HUES64 (cell line): Measurements from ENCODE around the gene ALDH1B1.
"Not testable (repeated sequence)": the region's sequence is repeated elsewhere in the genome, so short reads cannot be mapped to it uniquely, and the experiment has no call there.

Experiments
- H3K27ac ChIP-seq: 2 replicates; pipeline ENCODE4 v1.7.0; 2013; ENCODE audit warnings: low read depth, low read length, inconsistent platforms
- H3K27me3 ChIP-seq: 2 replicates; pipeline ENCODE4 v1.6.1; 2013; ENCODE audit warnings: mild to moderate bottlenecking, low read length; ENCODE audit not compliant: insufficient read depth
- H3K36me3 ChIP-seq: 2 replicates; pipeline ENCODE4 v1.6.1; 2013; ENCODE audit warnings: mild to moderate bottlenecking, low read length; ENCODE audit not compliant: insufficient read depth
- H3K4me1 ChIP-seq: 2 replicates; pipeline ENCODE4 v1.6.1; 2013; ENCODE audit warnings: mild to moderate bottlenecking, low read length, moderate library complexity; ENCODE audit not compliant: insufficient read depth
- H3K4me3 ChIP-seq: 2 replicates; pipeline ENCODE4 v1.5.1; 2013; ENCODE audit warnings: mild to moderate bottlenecking, low read length, moderate library complexity
- H3K9ac ChIP-seq: 2 replicates; pipeline ENCODE4 v1.6.1; 2013; ENCODE audit warnings: mild to moderate bottlenecking, low read depth, low read length
- H3K9me3 ChIP-seq: 2 replicates; pipeline ENCODE4 v1.6.1; 2013; ENCODE audit warnings: low read depth, low read length; ENCODE audit not compliant: insufficient read depth
- WGBS: fragments of 150-250, 120-280 bp; methylation state at CpG from one replicate; pipeline ENCODE4 v1.1.7; 2013; ENCODE audit warnings: missing lambda C conversion rate; 5-methylcytosine and 5-hydroxymethylcytosine counted together

The ALDH1B1 gene

GRCh38 chr9:38399191-38399590, 6.7 kb downstream of the ALDH1B1 start:
- H3K9ac ChIP-seq, H3K9me3 ChIP-seq, H3K4me3 ChIP-seq, H3K4me1 ChIP-seq, H3K27me3 ChIP-seq, H3K27ac ChIP-seq: not testable (repeated sequence)
- H3K36me3 ChIP-seq: peaks cover 44% of the 10 kb centered on the region
- 86% methylated on average over 1 of the region's 1 CpG for WGBS

GRCh38 chr9:38401994-38402393, 9.5 kb downstream of the ALDH1B1 start:
- Histone ChIP-seq H3K9ac (no peak overlapping the region), H3K9me3 (no peaks in the 10 kb centered on the region), H3K27me3 (no peaks in the 10 kb centered on the region), H3K27ac (no peak overlapping the region), H3K4me1 (no peaks in the 10 kb centered on the region), H3K4me3 (no peak overlapping the region), H3K36me3 (peaks cover 18% of the 10 kb centered on the region)
- WGBS: 86% methylated on average over 5 of the region's 6 CpGs

GRCh38 chr9:38404314-38404713, 11.8 kb downstream of the ALDH1B1 start:
- Histone ChIP-seq H3K27me3 (no peaks in the 10 kb centered on the region), H3K9me3 (no peaks in the 10 kb centered on the region), H3K4me1 (no peaks in the 10 kb centered on the region), H3K27ac (no peak overlapping the region), H3K36me3 (peaks cover 11% of the 10 kb centered on the region; the same call in 1 of the 2 replicates), H3K4me3 (no peak overlapping the region), H3K9ac (no peak overlapping the region)
- WGBS: 83% methylated on average over 6 of the region's 6 CpGs

- peaks cover 11% of the 10 kb centered on the region; the same call in 1 of the 2 replicates for H3K36me3 ChIP-seq
- no peaks in the 10 kb centered on the region for H3K9me3 ChIP-seq
- no peak overlapping the region for H3K9ac ChIP-seq
- no peaks in the 10 kb centered on the region for H3K4me1 ChIP-seq
- H3K27ac ChIP-seq: no peak overlapping the region
- WGBS: 75% methylated on average over 3 of the region's 3 CpGs
- no peak overlapping the region for H3K4me3 ChIP-seq
- H3K27me3 ChIP-seq: 0 out of 2 replicates have a peak, but pooled peaks cover 2% of the 10 kb centered on the region
Observed at GRCh38 chr9:38405785-38406184, 13.3 kb downstream of the ALDH1B1 start.

- Histone ChIP-seq H3K9me3 (no peaks in the 10 kb centered on the region), H3K4me1 (no peaks in the 10 kb centered on the region), H3K27ac (no peak overlapping the region), H3K4me3 (no peak overlapping the region), H3K27me3 (0 out of 2 replicates have a peak, but pooled peaks cover 5% of the 10 kb centered on the region), H3K36me3 (peaks cover 14% of the 10 kb centered on the region; the same call in 1 of the 2 replicates), H3K9ac (no peak overlapping the region)
- 92% methylated on average over 9 of the region's 9 CpGs for WGBS
Observed at GRCh38 chr9:38406476-38407186, 14.1 kb downstream of the ALDH1B1 start.

DNA sequence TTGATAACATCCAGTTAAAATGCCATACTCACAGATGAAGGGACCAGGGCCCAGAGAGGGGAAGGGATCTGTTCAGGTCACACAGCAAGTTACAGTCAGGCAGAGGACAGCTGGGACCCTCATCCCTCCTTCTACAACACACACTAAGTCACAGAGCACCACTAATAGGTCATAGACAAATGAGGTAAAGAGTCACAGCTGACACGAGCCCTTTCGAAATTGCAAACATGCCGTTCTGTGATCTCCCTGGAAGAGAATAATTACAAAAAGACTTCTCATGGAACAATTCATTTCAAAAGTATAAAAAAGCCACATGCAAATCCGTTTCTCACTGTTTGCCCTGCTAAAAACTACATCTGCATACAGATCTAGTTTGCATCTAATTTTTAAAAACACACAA, 16.2 kb downstream of the ALDH1B1 start:
- Histone ChIP-seq H3K27me3 (0 out of 2 replicates have a peak, but pooled peaks cover 5% of the 10 kb centered on the region), H3K4me1 (no peaks in the 10 kb centered on the region), H3K36me3 (peaks cover 14% of the 10 kb centered on the region; the same call in 1 of the 2 replicates), H3K9me3 (no peaks in the 10 kb centered on the region), H3K27ac (no peak overlapping the region), H3K4me3 (no peak overlapping the region), H3K9ac (no peak overlapping the region)
- WGBS: 65% methylated on average over 4 of the region's 4 CpGs

DNA sequence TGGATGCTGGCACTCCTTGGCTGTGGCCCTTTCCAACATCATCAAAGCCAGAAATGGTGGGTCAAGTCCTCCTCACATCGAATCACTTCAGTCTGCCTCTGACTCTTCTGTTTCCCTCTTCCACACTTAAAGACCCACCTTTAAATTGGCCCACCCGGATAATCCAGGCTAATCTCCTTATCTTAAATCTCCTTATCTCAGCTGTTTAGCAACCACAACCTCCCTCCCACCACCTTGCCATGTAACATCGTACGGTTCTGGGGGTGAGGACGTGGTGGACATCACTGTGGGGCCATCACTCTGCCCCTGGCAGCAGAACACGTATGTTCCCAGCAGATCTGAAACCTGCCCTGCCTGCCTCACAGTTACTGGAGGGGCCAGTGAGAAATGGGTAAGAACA, 20.2 kb downstream of the ALDH1B1 start:
- Histone ChIP-seq H3K36me3 (peaks cover 9% of the 10 kb centered on the region; the same call in 1 of the 2 replicates), H3K9me3 (no peaks in the 10 kb centered on the region), H3K27me3 (0 out of 2 replicates have a peak, but pooled peaks cover 5% of the 10 kb centered on the region), H3K4me1 (peaks cover 13% of the 10 kb centered on the region), H3K9ac (no peak overlapping the region), H3K4me3 (no peak overlapping the region), H3K27ac (no peak overlapping the region)
- WGBS: 87% methylated on average over 6 of the region's 6 CpGs

DNA sequence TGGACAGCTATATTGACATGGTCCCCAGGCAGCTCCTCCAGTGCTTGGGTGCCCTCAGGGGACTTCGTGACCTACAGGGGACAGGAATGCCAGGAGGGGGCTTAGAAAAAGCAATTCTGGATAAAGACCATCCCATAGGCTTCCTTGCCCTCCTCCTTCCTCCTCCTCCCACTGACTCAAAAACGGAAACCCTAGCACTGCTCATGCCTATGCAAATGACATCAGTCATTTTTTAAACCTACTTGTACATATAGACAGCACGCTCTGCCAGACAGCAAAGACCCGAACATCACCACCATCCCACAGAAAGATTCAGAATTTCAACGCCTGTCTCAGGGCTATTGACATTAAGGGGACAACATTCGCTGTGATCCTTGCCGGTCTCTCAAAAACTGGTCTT, 20.8 kb downstream of the ALDH1B1 start:
- Histone ChIP-seq H3K4me1 (peaks cover 13% of the 10 kb centered on the region), H3K36me3 (peaks cover 9% of the 10 kb centered on the region; the same call in 1 of the 2 replicates), H3K27me3 (0 out of 2 replicates have a peak, but pooled peaks cover 5% of the 10 kb centered on the region), H3K27ac (no peak overlapping the region), H3K9me3 (no peaks in the 10 kb centered on the region), H3K4me3 (no peak overlapping the region), H3K9ac (no peak overlapping the region)
- WGBS: 79% methylated on average over 7 of the region's 7 CpGs

GRCh38 chr9:38414040-38414723, 21.7 kb downstream of the ALDH1B1 start:
- 82% methylated on average over 24 of the region's 24 CpGs for WGBS
- Histone ChIP-seq H3K9ac (no peak overlapping the region), H3K4me1 (peaks cover 21% of the 10 kb centered on the region), H3K36me3 (peaks cover 3% of the 10 kb centered on the region; the same call in 1 of the 2 replicates), H3K4me3 (no peak overlapping the region), H3K9me3 (no peaks in the 10 kb centered on the region), H3K27me3 (0 out of 2 replicates have a peak, but pooled peaks cover 5% of the 10 kb centered on the region), H3K27ac (no peak overlapping the region)

GRCh38 chr9:38415856-38416255, 23.4 kb downstream of the ALDH1B1 start:
- Histone ChIP-seq H3K4me1 (peaks cover 27% of the 10 kb centered on the region), H3K27me3 (0 out of 2 replicates have a peak, but pooled peaks cover 2% of the 10 kb centered on the region), H3K9me3 (no peaks in the 10 kb centered on the region), H3K9ac (no peak overlapping the region), H3K4me3 (no peak overlapping the region), H3K36me3 (0 out of 2 replicates have a peak, but pooled peaks cover 3% of the 10 kb centered on the region), H3K27ac (no peak overlapping the region)
- WGBS: 84% methylated on average over 8 of the region's 8 CpGs

GRCh38 chr9:38416461-38416860, 24.0 kb downstream of the ALDH1B1 start:
- Histone ChIP-seq H3K27me3 (no peaks in the 10 kb centered on the region), H3K4me1 (peaks cover 32% of the 10 kb centered on the region), H3K9me3 (no peaks in the 10 kb centered on the region), H3K36me3 (no peaks in the 10 kb centered on the region), H3K4me3 (no peak overlapping the region), H3K9ac (no peak overlapping the region), H3K27ac (no peak overlapping the region)
- WGBS: 70% methylated on average over 3 of the region's 4 CpGs
